Right hindlimb (tissue), 1 donor: ENCODE data around the gene RDM1.
"Not testable (repeated sequence)": the region's sequence is repeated elsewhere in the genome, so short reads cannot be mapped to it uniquely, and the experiment has no call there.

Source experiments
- DNase-seq: peaks from one replicate; pipeline ENCODE4 v3.0.0-alpha.2; 2018

RDM1 gene, protein sequence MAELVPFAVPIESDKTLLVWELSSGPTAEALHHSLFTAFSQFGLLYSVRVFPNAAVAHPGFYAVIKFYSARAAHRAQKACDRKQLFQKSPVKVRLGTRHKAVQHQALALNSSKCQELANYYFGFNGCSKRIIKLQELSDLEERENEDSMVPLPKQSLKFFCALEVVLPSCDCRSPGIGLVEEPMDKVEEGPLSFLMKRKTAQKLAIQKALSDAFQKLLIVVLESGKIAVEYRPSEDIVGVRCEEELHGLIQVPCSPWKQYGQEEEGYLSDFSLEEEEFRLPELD

DNA sequence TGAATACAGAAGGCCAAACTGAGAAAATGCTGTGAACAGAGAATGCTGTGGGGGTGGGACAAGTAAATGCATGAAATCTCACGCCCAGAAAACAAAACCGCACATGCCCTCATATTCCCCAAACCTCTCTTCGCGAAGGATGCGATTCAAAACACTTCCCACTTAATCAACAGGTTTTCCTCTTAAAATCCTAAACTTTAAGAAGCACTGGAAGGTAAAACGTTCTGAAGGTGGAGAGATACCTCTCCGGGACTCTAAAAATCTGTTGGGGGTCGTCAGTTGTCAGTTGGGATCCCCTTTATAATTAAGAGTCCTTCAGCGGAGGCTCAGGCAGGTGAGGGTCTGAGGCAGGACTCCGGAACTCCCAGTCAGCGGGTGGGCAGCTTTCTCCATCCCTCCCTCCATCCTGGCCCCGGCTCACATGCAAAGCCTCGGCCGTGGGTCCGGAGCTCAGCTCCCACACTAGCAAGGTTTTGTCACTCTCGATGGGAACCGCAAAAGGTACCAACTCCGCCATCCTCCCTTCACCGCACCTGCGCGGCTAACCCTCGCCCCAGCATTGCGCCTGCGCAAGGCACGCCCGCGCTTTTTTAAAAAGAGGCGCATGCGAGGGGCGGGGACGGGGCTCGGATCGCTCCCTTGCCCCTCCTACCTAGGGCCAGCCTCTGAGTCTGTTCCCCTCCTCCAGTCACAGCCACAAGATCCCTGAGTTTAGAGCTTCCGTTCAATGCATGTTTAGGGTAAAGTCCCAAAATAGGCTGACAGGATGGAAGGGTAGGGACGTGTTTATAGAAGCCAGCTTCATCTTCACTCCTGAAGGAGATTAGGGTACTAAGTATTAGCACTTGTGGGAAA, at the start of gene RDM1:
TSS of gene RDM1 (minus strand) at position 563 of the 855 bp plus-strand sequence. CDS start at position 517, 46 bp downstream.
- DNase-seq = peak; percentile 86

DNA sequence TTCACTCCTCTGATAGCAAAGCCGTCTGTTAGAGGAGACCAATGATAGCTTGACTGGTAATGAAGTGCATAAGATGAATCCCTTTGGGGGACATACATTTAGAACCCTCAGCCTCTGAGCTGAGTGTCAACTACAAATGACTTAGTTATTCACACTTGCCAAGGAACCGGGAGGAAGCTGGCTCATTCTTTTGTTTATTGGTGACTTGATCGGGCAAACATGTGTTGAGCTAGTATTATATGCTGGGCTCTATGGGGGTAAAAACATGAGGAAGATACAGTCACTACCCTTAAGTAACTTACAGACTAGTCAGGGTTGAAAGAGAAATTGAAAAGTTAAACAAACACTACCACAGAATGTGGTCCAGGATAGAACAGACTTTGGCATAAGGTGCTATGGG, 47.8 kb upstream of the RDM1 start:
- DNase-seq = no peak

DNA sequence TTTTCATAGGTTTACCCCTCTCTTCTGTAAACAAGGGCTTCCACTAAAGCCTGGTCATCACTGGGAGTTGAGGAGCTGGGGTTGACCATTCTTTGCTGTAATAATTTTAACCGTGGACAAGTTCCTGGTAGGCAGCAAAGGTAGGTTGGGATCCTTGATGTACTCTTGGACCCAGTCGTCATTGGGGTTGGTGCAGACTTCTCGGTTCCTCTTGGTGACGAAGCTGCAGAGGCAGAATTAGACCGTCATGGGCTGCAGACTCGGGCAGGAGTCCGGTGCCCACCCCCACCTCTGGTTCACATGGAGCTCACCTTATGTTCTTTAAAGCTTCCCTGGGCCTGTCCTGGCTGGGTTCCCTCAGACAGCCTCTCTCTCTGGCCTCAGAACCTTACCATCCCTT, 46.9 kb upstream of the RDM1 start:
- DNase-seq = no peak

DNA sequence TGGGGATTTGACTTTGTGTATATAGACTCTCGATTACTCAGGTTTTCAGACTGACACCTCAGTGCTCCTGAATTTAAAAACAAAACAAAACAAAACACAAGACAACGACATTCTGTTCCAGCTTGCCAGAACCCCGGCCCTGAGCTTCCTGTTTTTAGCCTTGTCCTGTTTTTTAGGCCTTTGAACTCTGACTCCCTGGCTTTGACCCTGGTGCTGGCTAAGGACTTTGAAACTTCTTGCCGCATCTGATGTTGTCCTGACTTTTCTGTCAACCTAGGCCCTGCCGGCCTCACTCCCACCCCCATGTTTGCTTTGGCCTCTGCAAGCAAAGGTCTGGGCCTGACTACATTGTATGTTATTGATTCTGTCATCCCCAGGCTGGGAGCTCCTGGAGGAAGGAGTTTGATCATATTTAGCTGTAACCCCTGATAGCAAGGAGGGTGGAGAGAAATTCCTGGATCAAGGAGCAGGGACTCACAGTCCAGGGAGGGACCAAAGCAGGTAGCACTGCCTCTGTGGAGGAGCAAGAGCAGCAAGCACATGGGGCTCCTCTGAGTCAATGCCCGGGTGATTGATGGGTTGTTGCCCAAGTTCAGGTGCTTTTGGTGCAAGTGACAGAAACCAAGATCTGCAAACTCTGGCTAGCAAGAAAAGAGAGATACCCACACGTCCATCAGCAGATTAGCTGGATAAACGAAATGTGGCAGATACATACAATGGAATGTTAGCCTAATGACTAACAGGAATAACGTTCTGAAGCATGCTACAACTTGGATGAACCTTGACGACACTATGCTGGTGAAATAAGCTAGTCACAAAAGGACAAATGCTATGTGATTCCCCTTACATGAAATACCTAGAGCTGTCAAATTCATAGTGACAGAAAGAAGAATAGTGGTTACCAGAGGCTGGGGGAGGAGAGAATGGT, 43.0 kb upstream of the RDM1 start:
- DNase-seq = no peak

DNA sequence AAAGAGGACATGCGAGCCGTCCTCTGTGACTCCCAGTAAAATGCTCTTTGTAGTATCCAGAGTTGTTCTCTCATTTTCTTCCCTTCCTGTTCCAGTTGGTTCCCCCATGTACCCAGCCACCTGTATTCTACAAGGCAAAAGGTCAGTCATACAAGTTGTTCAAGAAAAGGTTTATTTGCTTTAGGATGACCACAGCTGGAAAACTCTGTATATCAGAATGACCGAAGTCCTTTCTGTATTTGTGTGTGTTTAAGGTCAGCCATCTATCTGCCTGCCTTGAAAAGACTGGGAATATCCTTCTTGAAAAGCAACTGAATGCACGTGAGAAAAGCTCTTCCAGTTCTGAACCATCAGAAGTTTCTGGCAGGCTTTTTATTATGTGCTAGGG, 42.4 kb upstream of the RDM1 start:
- DNase-seq = no peak

DNA sequence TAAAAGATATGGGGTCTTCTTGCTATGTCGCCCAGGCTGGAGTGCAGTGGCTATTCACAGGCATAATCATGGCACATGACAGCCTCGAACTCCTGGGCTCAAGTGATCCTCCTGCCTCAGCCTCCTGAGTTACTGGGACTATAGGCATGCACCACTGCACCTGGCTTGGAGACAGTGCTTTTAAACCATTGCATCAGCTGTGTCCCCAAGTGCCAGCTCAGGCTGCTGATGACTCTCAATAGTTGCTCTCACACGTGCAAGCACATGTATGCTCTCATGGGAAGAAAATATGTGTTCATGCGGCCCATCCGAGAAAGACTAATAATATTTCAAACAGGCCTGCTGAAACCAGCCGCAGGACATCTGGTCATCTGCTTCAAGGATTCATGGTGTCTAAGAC, 42.0 kb upstream of the RDM1 start:
- no peak for DNase-seq

DNA sequence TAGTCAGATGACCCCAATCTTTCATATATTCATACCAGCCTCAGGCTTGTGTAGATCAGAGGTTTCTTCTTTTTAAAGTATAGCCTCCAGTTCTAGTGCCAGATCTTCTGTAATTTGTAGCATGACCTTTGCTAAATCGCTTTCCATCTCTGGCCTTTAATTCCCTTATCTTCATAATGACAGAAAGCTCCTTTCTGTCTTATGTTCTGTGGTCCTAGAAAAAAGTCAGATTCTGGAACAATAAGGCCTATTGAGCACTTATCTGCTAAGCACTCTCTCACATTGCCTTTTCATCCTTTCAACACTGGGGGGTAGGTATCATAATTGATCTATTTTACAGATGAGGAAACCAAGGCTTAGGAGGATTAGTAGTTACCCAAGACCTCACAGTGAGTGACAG, 41.5 kb upstream of the RDM1 start:
- DNase-seq = no peak

DNA sequence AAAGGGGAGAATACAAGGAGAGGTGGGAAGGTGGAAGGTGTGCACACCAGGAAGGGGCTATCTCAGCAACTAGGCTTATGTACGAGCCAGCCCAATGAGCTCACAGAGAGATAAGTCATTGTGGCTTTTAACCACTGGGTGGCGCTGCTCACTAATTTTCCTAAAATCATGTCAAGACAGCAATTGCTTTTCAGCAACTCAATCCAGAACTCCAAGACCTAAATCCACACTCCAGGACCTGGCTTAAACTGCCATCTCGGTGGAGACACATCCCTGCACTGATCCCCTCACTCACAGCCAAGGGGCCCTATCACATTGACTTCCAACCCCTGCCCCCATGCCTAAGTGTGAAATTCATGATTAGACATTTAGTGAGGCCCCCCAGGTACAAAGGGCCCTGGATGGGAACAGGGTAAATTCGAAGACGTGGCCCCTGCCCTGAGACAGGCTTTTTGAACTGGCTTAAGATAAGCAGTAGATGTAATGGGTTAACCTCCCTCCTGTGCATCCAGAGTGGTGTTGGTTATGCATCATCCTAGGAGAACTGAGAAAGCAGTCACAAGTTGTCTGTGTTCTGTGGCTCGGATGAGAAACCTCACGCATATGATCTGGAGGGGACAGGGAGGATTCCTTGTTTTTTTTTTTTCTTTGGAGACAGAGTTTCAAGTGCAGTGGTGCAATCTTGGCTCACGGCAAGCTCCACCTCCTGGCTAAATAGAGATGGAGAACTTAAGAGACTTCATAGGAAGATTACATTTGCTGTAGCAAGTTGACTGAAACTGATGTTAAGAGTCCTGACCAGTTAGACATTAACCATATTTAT, 39.2 kb upstream of the RDM1 start:
- peak; percentile 80 for DNase-seq

DNA sequence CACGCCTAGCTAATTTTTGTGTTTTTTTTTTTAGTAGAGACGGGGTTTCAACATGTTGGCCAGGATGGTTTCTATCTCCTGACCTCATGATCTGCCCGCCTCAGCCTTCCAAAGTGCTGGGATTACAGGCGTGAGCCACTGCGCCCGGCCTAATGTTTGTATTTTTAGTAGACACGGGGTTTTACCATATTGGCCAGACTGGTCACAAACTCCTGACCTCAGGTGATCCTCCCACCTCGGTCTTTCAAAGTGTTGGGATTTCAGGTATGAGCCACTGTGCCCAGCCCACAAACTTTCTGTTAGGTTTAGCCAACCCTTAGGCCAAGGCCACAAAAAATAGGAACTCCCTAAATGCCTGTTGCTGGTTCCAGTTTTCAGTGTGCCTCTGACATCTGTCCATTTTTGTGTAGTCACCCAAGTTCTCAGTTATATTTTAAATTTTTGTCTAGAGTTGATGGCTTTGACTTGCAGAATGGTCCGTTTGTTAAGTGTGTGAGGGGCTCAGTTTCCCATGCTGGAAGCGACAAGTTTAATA, 38.0 kb upstream of the RDM1 start:
- no peak for DNase-seq

DNA sequence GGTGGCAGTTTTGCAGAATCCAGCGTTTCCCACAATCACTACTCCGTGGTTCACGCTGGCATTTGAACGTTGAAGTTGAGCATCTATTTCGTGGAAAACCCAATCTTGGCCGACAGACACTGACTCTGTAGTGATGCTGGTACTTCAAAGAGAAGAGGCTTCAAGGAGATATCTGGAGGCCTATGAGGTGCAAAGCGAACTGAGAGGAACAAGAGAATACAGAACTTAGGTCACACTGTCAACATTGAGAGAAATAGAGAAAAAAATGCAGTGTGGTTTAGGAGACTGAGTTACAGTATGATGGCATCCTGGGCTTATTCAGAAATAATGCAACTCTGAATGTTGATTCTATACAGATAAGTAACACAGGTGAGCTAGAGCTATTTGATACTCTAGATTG, 34.7 kb upstream of the RDM1 start:
- DNase-seq = no peak

DNA sequence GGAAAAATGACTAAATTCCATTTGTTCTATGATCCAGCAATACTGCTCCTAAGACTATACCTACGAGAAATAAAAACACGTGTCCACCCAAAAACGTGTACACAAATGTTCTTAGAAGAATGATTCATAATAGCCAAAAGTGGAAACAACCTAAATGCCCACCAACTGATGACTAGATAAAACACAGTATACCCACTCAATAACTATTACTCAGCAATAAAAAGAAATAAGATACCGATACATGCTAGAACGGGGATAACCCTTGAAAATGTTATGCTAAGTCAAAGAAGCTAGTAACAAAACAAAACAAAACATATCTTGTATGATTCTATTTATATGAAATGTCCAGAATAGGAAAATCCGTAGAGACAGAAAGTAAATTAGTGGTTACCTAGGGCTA, 33.1 kb upstream of the RDM1 start:
- no peak for DNase-seq

DNA sequence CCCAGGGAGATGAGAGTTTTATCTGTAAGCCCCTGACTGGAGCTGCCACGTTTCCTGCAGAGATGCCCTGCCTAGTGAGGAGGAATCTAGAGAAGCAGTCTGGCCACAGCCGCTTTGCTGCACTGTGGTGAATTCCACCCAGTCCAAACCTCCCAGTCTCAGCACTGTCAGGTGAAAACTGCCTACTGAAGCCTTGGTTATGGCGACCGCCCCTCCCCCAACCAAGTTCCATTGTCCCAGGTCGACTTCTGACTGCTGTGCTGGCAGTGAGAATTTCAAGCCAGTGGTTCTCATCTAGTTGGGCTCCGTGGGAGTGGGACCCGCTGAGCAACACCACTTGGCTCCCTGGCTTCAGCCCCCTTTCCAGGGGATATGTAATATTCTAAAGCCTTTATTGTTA, 23.1 kb upstream of the RDM1 start:
- no peak for DNase-seq

DNA sequence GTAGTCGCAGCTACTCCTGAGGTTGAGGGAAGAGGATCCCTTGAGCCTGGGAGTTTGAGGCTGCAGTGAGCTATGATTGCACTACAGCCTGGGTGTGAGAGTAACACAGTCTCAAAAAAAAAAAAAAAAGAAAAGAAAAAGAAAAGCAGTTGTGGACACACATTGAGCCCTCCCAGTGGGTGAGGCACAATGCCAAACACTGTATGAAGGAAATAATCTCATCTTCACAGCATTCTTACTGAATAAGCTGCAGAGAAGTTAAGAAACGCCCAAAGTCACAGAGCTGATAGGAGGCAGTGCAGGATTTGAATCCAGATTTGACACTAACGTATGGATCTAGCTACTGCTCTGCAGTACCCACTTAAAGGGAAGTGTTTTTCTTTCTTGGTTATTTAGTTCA, 18.8 kb upstream of the RDM1 start:
- no peak for DNase-seq

DNA sequence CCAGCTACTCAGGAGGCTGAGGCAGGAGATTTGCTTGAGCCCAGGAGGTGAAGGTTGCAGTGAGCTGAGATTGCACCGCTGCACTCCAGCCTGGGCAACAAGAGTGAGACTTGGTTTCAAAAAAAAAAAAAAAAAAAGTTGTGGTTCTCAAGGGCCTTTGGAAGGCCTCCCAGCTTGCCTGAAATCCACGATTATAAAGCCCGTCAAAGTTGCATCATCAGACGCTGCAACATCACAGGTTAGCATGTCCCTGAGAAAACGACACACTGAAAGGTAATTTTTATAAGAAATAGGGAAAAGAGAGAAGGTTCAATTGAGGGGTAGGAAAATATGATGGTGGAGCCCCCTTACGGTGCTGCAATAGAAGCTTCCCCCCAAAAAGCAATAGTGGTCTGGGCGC, 17.5 kb upstream of the RDM1 start:
- DNase-seq = no peak

DNA sequence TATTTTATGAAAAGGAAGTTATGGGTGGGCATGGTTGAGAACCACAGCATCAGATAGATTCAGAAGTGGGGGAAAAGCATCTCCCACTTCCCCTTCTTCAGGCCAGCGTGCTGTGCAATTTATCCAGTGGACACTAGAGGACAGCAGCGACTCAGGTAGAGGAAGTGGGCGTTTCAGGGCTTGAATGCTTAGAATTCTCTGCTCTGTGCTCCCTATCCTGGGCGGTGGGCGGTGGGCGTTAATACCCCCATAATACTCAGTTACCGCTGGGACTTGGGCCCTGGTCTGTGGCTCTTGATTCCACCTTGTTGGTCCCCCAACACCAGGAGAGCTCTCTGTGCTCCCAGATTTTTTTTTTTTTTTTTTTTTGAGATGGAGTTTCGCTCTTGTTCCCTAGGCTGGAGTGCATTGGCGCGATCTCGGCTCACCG, 16.6 kb upstream of the RDM1 start:
- DNase-seq = peak; percentile 48

DNA sequence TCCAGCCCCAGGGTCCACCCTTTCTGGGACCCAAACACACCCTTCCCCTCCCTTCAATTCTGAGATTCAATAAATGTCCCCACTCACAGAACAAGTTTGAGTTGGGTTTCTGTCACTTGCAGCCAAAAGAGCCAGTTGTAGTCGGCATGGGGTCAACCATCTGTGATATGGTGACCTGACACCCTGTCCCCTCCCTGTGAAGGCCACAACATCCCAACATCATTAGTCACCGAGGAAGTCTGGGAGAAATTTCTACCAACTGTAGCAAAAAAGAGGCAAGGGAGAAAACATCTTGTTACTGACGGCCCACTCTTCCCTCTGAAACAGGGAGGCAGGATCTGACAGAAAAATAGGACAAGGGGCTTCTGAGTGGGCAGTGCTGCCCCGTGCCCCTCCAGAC, 13.6 kb upstream of the RDM1 start:
- no peak for DNase-seq

DNA sequence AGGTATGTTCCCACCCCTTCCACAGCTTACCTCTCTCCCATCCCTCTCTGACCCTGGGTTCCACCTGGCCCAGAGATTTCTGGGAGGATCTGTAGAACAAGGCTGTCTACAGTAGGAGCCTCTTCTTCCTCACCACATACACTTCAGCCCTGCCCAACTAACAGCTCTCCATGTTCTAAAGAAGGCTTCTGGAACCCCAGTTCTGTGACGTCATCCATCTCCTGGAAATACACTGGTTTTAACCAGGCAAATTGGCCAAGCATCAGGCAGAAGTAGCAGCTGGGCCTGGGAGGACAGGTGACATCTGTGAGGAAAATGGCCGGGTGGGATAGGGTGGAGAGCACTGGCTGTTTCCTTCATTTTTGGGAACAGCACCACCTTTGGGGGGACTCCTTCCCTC, 13.0 kb upstream of the RDM1 start, which contains the start of gene LYZL6:
TSS of gene LYZL6 (minus strand) at position 177 of the 400 bp plus-strand sequence. CDS start 4,357 bp downstream, outside the sequence.
- DNase-seq = no peak

DNA sequence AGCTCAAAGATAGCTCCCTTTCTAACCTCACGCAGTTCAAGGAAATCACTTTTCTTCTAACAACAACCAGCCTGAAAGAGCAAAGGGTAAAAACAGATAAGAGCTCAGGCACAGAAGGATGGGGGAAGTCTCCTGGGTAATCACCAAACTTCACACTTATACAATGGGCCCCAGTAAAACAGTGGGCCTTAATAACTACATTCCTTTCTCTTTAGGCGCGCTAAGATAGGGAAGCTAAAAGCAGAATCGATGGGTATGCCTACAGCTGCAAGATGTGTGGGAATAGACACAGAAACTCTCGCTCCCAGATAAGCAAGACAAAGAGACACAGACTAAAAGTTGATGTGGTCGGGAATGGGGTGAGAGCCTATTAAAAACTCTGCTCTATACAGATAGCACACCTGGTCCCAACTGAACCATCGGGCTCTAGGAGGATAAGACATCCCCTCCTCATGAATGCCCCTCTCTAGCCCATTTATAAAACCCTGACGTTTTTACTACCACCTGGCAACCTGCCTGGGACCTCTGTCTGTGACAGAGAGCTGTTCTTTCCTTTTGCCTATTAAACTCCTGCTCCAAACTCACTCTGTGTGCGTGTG, 12.1 kb upstream of the RDM1 start:
- DNase-seq = no peak

DNA sequence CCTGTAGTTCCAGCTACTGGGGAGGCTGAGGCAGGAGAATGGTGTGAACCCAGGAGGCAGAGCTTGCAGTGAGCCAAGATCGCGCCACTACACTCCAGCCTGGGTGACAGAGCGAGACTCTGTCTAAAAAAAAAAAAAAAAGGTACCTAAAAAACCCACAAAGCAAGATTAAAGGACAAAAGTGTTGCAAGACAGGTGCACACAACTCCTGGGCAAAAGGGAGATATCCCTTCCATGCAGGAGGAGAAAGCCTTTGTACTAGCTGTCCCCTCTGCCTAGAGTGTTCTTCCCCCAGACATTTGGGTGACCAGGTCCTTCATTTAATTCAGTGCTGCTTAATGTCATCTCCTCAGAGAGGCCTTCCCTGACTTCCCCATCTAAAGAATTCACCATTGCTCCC, 7.9 kb upstream of the RDM1 start:
- not testable (repeated sequence) for DNase-seq

DNA sequence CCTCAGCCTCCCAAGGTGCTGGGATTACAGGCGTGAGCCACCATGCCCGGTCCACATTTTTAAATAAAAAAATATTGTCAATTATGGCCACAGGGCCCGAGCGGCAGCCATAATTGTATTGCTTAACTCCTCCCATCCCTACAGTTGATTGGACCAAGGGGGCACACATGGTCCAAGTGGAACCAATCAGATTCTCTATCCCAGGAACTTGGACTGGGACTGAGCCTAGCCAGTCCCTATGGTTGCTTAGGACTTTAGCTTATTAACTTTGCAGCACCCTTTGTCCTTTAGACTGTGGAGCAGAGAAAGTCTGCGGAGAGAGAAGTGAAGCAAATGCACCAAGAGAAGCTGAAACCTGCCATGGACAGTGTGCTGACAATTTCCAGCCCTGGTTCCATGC, 5.5 kb upstream of the RDM1 start:
- no peak for DNase-seq

DNA sequence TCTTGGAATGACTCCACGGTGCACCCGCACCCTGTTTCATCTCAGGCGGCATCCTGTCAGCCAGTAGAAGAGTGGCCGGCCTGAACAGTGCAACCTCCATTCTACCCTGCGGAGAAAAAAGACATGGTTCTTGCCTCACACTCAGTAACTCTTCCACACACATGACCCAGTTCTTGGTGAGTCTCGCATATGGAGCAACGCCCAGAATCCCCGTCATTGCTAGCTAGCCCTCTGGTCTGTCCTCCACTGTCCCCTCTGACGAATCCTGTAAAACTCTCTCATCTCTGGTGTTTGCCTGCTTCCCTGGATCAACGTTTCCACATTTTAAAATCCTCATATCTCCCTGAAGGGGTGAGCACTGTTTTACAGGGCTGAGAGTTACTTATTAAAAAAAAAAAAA, 4.2 kb upstream of the RDM1 start:
- DNase-seq = no peak

DNA sequence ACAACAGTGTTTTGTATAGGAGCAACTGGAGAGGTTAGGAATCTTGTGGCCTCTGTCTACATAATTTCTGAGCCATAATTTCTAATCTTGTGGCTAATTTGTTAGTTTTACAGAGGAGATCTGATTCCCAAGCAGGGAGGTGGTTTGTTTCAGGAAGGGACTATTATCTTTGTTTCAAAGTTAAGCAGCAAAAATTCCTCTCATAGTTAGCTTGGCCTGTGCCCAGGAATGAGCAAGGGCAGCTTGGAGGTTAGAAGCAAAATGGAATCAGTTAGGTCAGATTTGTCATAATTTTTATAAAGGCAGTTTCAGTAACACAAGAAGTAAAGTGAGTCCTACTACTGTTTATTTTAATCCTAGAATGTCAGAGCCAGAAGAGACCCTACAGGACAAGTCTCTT, 2.0 kb upstream of the RDM1 start:
- DNase-seq = no peak
